D721Med (cell line): ENCODE measurements around the gene ADAMTS13.
"Not testable (repeated sequence)": the region's sequence is repeated elsewhere in the genome, so short reads cannot be mapped to it uniquely, and the experiment has no call there.

ENCODE experiments used
- DNase-seq: peaks from one replicate; pipeline ENCODE4 v3.0.0; 2011; ENCODE audit warnings: low spot score; ENCODE audit not compliant: insufficient read length
- FAIRE-seq: peaks from 2 replicates; lab custom pipeline; 2011; peaks lifted over from hg19 to GRCh38; lab: Jason Lieb, UNC
- TF ChIP-seq, protein P1 (sequence below): IDR thresholded peaks from 2 replicates; pipeline ENCODE4 v1.5.1; 2012; ENCODE audit warnings: mild to moderate bottlenecking, control low read depth; ENCODE audit not compliant: insufficient read depth; ENCODE audit errors: missing control alignments

Gene ADAMTS13

DNA sequence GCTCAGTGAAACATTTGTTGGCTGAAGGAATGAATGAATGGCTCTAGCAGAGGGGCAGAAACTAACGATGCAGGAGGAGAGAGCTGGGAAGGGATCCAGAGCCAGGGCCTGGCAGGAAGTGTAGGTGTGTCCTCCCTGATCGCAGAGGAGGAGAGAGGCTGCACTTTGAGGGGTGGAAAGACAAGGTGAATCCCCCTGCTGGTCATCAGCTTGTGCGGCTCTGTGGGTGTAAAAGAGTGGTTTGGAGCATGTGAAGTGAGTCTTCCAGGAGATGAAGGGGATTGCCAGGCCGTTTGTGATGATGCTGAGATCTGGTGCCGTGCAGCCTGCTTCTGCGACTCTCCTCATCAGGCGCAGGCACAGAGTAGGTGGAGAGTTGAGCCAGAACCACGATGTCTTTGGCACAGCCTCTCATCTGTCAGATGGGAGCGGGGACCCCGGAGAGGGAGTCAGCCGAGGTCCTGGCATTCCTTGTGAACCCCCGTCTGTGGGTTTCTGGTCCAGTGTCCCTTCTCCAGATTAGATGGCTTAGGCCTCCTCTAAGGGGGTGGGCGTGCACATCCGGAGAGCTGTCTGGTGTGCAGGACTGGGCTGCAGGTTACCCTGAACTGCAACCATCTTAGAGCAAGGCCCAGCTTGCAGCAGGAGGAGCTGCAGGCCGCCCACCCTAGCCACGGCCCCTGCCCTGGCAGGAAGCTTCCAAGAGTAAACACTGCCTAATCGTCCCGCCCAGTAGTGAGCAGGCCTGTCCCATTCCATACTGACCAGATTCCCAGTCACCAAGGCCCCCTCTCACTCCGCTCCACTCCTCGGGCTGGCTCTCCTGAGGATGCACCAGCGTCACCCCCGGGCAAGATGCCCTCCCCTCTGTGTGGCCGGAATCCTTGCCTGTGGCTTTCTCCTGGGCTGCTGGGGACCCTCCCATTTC is at the start of gene ADAMTS13:
Gene ADAMTS13, plus strand, starts transcription at position 753 of the 928 bp plus-strand sequence. Its CDS starts 77 bp downstream, at position 830.
- TF ChIP-seq, protein P1, sequence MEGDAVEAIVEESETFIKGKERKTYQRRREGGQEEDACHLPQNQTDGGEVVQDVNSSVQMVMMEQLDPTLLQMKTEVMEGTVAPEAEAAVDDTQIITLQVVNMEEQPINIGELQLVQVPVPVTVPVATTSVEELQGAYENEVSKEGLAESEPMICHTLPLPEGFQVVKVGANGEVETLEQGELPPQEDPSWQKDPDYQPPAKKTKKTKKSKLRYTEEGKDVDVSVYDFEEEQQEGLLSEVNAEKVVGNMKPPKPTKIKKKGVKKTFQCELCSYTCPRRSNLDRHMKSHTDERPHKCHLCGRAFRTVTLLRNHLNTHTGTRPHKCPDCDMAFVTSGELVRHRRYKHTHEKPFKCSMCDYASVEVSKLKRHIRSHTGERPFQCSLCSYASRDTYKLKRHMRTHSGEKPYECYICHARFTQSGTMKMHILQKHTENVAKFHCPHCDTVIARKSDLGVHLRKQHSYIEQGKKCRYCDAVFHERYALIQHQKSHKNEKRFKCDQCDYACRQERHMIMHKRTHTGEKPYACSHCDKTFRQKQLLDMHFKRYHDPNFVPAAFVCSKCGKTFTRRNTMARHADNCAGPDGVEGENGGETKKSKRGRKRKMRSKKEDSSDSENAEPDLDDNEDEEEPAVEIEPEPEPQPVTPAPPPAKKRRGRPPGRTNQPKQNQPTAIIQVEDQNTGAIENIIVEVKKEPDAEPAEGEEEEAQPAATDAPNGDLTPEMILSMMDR, result no peak
- DNase-seq, result peak; percentile 12
- no peak for FAIRE-seq

DNA sequence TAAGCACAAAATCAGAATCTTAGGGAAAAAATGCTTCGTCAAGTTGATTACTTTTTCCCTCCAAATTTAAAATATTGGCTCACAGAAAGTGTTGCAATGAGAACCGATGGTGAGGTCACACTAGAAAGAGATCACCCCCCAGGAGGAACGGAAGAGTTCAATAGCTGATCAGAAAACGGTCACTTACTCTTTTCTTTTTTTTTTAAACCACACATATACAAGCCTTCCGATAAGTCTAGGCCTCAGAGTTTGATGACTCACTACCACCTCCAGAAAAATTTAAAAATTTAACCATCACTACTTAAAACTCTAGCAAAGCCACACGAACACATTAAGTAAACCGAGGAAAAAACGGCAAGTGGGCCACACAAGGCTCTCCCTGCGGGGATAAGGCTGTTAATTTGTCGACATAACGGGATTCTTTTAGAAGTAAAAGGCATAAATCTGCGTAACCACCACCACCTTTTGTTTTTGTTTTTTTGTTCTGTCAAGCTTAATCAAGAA is 47.5 kb upstream of the ADAMTS13 start:
- TF ChIP-seq, protein P1, result no peak
- FAIRE-seq (no peak), DNase-seq (no peak)

DNA sequence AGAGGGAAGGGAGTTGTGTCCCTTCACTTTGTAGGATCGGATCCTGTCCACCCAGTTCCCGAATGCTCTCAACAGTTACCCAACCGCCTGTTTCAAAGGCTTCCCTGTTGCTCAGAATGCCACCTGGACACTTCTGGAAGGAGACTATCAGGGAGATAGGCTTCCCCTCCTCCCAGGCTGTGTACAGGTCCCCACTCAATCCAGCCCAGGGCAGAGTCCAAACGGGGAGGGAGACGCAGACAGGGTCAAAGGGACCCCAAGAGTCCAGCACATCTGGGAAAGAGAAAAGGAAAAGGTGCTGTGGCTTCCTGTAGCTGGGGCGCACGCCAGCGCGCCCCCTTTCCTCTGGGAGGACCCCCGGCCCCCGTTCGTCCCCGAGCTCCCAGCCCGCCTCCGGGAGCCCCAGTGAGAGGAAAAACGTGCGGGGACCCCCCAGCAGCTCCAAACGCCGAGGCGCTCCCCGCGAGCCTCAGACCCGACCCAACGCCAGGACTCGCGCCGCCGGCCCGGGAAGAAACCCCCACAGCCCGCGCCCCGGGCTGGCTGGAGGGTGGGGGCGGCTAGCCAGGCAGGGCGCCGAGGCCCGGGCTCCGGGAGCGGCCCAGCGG is 46.9 kb upstream of the ADAMTS13 start:
- FAIRE-seq, result no peak
- TF ChIP-seq, protein P1, result peak; percentile 1
- DNase-seq, result no peak

DNA sequence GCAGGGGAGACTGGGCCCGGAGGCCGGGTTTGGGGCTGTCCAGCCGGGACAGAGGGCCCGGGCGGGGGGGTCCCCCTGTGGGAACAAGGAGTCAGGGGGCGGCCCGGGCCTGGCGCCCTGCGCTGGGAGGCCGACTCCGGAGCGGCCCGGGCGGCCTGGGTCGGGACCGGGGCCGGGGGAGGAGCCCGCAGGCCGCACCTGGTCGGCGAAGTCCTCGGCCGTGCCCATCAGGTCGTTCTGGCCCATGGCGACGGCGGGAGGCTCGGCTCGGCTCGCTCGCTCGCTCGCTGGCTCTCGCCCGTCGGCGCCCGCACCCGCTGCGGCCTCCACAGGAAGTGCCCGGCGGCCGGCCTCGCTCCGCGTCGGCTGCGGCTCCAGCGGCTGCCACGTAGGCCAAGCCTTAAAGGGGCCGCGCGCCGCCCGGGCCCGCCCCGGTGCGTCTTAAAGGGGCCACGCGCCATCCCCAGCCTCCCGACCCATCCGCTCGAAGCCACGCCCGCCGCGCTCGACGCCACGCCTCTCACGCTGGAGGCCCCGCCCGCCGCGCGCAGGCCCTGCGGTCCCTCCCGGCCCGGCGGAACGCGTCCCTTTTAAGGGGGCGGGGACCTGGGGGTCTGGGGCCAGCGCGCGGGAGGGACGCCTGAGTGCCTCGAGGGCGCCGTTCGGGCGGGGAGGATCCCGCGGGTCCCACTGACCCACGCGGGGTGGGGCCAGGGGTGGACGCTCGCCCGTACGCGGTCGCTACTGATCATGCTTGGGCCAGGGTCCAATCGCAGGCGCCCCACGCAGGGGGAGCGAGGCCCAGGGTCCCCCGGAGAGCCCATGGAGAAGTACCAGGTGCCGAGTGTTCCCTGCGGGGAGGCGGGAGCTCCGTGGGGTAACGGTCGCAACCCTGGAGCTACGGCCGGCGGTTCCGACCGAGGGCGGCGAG is 46.2 kb upstream of the ADAMTS13 start, which contains the start of the genes STKLD1 and SURF4:
Gene STKLD1, plus strand, starts transcription at position 643 of the 931 bp plus-strand sequence. Its CDS starts 108 bp downstream, at position 751.
Gene SURF4, minus strand, starts transcription at position 337 of the 931 bp plus-strand sequence. Its CDS starts 91 bp downstream, at position 246.
- FAIRE-seq (no peak), DNase-seq (peak; percentile 97)
- TF ChIP-seq, protein P1, result no peak

DNA sequence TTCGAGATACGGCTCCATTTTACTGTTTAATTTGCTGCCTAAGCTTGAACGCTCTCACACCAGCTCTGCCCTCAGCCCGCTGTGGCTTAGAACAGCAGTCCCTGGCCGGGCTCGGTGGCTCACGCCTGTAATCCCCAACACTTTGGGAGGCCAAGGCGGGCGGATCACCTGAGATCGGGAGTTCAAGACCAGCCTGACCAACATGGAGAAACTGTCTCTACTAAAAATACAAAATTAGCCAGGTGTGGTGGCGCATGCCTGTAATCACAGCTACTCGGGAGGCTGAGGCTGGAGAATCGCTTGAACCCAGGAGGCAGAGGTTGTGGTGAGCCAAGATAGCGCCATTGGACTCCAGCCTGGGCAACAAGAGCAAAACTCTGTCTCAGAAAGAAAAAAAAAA is 44.9 kb upstream of the ADAMTS13 start:
- not testable (repeated sequence) for FAIRE-seq, DNase-seq

DNA sequence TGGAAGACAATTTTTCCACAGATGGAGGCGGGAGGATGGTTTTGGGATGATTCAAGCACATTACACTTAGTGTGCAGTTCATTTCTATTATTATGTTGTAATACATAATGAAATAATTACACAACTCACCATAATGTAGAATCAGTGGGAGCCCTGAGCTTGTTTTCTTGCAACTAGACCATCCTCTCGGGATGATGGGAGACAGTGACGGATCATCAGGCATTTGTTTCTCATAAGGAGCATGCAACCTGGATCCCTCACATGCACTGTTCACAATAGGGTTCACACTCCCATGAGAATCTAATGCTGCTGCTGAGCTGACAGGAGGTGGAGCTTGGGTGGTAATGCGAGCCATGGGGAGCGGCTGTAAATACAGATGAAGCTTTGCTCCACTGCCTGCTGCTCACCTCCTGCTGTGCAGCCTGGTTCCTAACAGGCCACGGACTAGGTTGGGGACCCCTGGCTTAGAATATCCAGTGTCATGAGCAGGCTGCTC is 44.4 kb upstream of the ADAMTS13 start:
- TF ChIP-seq, protein P1, result no peak
- FAIRE-seq (no peak), DNase-seq (no peak)
